SIG-M5 (cell line): ENCODE measurements around the gene ATF2.

Source experiments
- DNase-seq: peaks from one replicate; lab custom pipeline; 2025; lab: John Stamatoyannopoulos, UW

Gene ATF2

DNA sequence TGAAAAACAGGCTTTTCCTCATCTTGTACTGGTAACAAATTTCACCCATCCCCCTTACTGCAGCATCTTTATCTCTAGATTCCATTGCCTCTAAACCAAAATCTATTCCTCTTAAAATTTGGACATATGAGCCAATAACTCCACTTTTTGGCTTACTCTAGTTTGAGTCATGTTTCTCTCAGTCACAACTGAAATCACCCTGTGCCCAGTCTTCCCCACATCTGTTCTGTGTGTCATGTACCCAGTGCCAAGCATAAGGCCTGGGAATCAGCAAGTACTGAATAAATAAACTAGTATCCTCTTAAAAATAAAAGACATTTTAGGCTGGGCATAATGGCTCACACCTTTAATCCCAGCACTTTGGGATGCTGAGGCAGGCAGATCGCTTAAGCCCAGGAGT, 142.1 kb downstream of the ATF2 start:
- DNase-seq = no peak

- DNase-seq = no peak
Measured at GRCh38 chr2:175025233-175025632, 142.8 kb downstream of the ATF2 start.

- no peak for DNase-seq
Measured at GRCh38 chr2:175022923-175023322, 145.1 kb downstream of the ATF2 start.
